Measurements from ENCODE around the gene LPAR5.

The LPAR5 gene

GRCh38 chr12:6635856-6636531 lies at the start of gene LPAR5:
Gene LPAR5, minus strand, starts transcription at chr12:6635959. Its CDS starts 14,711 bp downstream, at chr12:6621248.
- in situ Hi-C loops (cut with HindIII; ENCODE audit: low pct_unique_long_range_greater_than_20kb, low sequenced_read_pairs): no loop called here
- no peak for TF ChIP-seq JUND (IDR thresholded peaks at IDR 0.05; ENCODE audit: low read depth)
- DNase-seq (ENCODE audit: low read depth in 1 of 2, low spot score in 1 of 2): no peak

GRCh38 chr12:6684609-6685008 lies 48.9 kb upstream of the LPAR5 start:
- in situ Hi-C loops (cut with HindIII; ENCODE audit: low pct_unique_long_range_greater_than_20kb, low sequenced_read_pairs): no loop called here
- peak in 1 of 2 experiments; percentile 18 for DNase-seq (ENCODE audit: low read depth in 1 of 2, low spot score in 1 of 2)
- TF ChIP-seq JUND (IDR thresholded peaks at IDR 0.05; ENCODE audit: low read depth): no peak

GRCh38 chr12:6676962-6677361 lies 41.2 kb upstream of the LPAR5 start:
- in situ Hi-C loops (cut with HindIII; ENCODE audit: low pct_unique_long_range_greater_than_20kb, low sequenced_read_pairs): no loop called here
- TF ChIP-seq JUND (IDR thresholded peaks at IDR 0.05; ENCODE audit: low read depth): no peak
- DNase-seq (ENCODE audit: low read depth in 1 of 2, low spot score in 1 of 2): no peak

GRCh38 chr12:6672143-6672542 lies 36.4 kb upstream of the LPAR5 start:
- no peak for TF ChIP-seq JUND (IDR thresholded peaks at IDR 0.05; ENCODE audit: low read depth)
- no peak for DNase-seq (ENCODE audit: low read depth in 1 of 2, low spot score in 1 of 2)
- in situ Hi-C loops (cut with HindIII; ENCODE audit: low pct_unique_long_range_greater_than_20kb, low sequenced_read_pairs): no loop called here

GRCh38 chr12:6667559-6668210 lies 31.9 kb upstream of the LPAR5 start:
- in situ Hi-C loops (cut with HindIII; ENCODE audit: low pct_unique_long_range_greater_than_20kb, low sequenced_read_pairs): no loop called here
- no peak for TF ChIP-seq JUND (IDR thresholded peaks at IDR 0.05; ENCODE audit: low read depth)
- peak in 1 of 2 experiments; percentile 47 for DNase-seq (ENCODE audit: low read depth in 1 of 2, low spot score in 1 of 2)

GRCh38 chr12:6666211-6666610 lies 30.5 kb upstream of the LPAR5 start:
- TF ChIP-seq JUND (IDR thresholded peaks at IDR 0.05; ENCODE audit: low read depth): no peak
- no peak for DNase-seq (ENCODE audit: low read depth in 1 of 2, low spot score in 1 of 2)
- in situ Hi-C loops (cut with HindIII; ENCODE audit: low pct_unique_long_range_greater_than_20kb, low sequenced_read_pairs): no loop called here

GRCh38 chr12:6664902-6665301 lies 29.1 kb upstream of the LPAR5 start:
- no peak for TF ChIP-seq JUND (IDR thresholded peaks at IDR 0.05; ENCODE audit: low read depth)
- DNase-seq (ENCODE audit: low read depth in 1 of 2, low spot score in 1 of 2): no peak
- in situ Hi-C loops (cut with HindIII; ENCODE audit: low pct_unique_long_range_greater_than_20kb, low sequenced_read_pairs): no loop called here

- no peak for TF ChIP-seq JUND (IDR thresholded peaks at IDR 0.05; ENCODE audit: low read depth)
- DNase-seq (ENCODE audit: low read depth in 1 of 2, low spot score in 1 of 2): peak; percentile 64 to 96
- in situ Hi-C loops (cut with HindIII; ENCODE audit: low pct_unique_long_range_greater_than_20kb, low sequenced_read_pairs): no loop called here
Measured at GRCh38 chr12:6662906-6663742, 27.4 kb upstream of the LPAR5 start, which contains the start of gene ING4. Gene ING4, minus strand, starts transcription at chr12:6663119. Its CDS starts 18 bp downstream, at chr12:6663101.

- in situ Hi-C loops (cut with HindIII; ENCODE audit: low pct_unique_long_range_greater_than_20kb, low sequenced_read_pairs): no loop called here
- no peak for DNase-seq (ENCODE audit: low read depth in 1 of 2, low spot score in 1 of 2)
- TF ChIP-seq JUND (IDR thresholded peaks at IDR 0.05; ENCODE audit: low read depth): no peak
Measured at GRCh38 chr12:6662602-6662905, 26.8 kb upstream of the LPAR5 start.

- TF ChIP-seq JUND (IDR thresholded peaks at IDR 0.05; ENCODE audit: low read depth): no peak
- DNase-seq (ENCODE audit: low read depth in 1 of 2, low spot score in 1 of 2): no peak
- in situ Hi-C loops (cut with HindIII; ENCODE audit: low pct_unique_long_range_greater_than_20kb, low sequenced_read_pairs): no loop called here
Measured at GRCh38 chr12:6653987-6654386, 18.2 kb upstream of the LPAR5 start.

GRCh38 chr12:6653342-6653741 lies 17.6 kb upstream of the LPAR5 start:
- TF ChIP-seq JUND (IDR thresholded peaks at IDR 0.05; ENCODE audit: low read depth): no peak
- DNase-seq (ENCODE audit: low read depth in 1 of 2, low spot score in 1 of 2): no peak
- in situ Hi-C loops (cut with HindIII; ENCODE audit: low pct_unique_long_range_greater_than_20kb, low sequenced_read_pairs): no loop called here

- DNase-seq (ENCODE audit: low read depth in 1 of 2, low spot score in 1 of 2): no peak
- in situ Hi-C loops (cut with HindIII; ENCODE audit: low pct_unique_long_range_greater_than_20kb, low sequenced_read_pairs): no loop called here
- TF ChIP-seq JUND (IDR thresholded peaks at IDR 0.05; ENCODE audit: low read depth): no peak
Measured at GRCh38 chr12:6652391-6652790, 16.6 kb upstream of the LPAR5 start.

- in situ Hi-C loops (cut with HindIII; ENCODE audit: low pct_unique_long_range_greater_than_20kb, low sequenced_read_pairs): no loop called here
- no peak for DNase-seq (ENCODE audit: low read depth in 1 of 2, low spot score in 1 of 2)
- TF ChIP-seq JUND (IDR thresholded peaks at IDR 0.05; ENCODE audit: low read depth): no peak
Measured at GRCh38 chr12:6650832-6651231, 15.1 kb upstream of the LPAR5 start.

Measured in T47D (cell line).